NK-92 (cell line): ENCODE data around the gene PMVK.

Source experiments
- DNase-seq: peaks from one replicate; lab custom pipeline; 2025; ENCODE audit not compliant: unreplicated experiment; lab: John Stamatoyannopoulos, UW

PMVK gene

GRCh38 chr1:154883919-154884868 is 52.3 kb downstream of the PMVK start:
- no peak for DNase-seq

GRCh38 chr1:154881820-154882535 is 54.5 kb downstream of the PMVK start:
- no peak for DNase-seq

GRCh38 chr1:154880671-154881070 is 55.8 kb downstream of the PMVK start:
- no peak for DNase-seq

- no peak for DNase-seq
These were observed 57.5 kb downstream of the PMVK start for GRCh38 chr1:154879038-154879421.

- no peak for DNase-seq
These were observed 58.0 kb downstream of the PMVK start for GRCh38 chr1:154878371-154879037.

- DNase-seq, result no peak
These were observed 59.0 kb downstream of the PMVK start for GRCh38 chr1:154877370-154877974.

GRCh38 chr1:154876842-154877369 is 59.6 kb downstream of the PMVK start:
- no peak for DNase-seq
